Measurements from ENCODE around the gene MUC4.
"Not testable (repeated sequence)": the region's sequence is repeated elsewhere in the genome, so short reads cannot be mapped to it uniquely, and the experiment has no call there.

Gene MUC4

GRCh38 chr3:195719514-195720254, 92.0 kb downstream of the MUC4 start:
- not testable (repeated sequence) for H3K36me3 ChIP-seq (ENCODE audit: low read length); H3K9ac ChIP-seq (ENCODE audit: low read length); H3K79me2 ChIP-seq (ENCODE audit: insufficient read depth, low read length); H3K27ac ChIP-seq (ENCODE audit: low read depth, low read length); H3K9me2 ChIP-seq (replicated peaks; ENCODE audit: insufficient read depth, low read length); H3K4me2 ChIP-seq (ENCODE audit: low read depth, low read length, poor library complexity, severe bottlenecking); H3K4me3 ChIP-seq (ENCODE audit: insufficient read depth, low read length, poor library complexity, severe bottlenecking); H2AFZ ChIP-seq (ENCODE audit: low read depth, low read length, severe bottlenecking); H3F3A ChIP-seq (ENCODE audit: insufficient read depth); H4K20me1 ChIP-seq (ENCODE audit: low read depth, low read length); H3K27me3 ChIP-seq (ENCODE audit: low read length)
- H3K9me3 ChIP-seq (ENCODE audit: insufficient read depth, low read length) = peaks cover 20% of the 10 kb centered on the region; the same call in 1 of the 2 replicates

GRCh38 chr3:195718477-195718984, 93.2 kb downstream of the MUC4 start:
- Histone ChIP-seq H3K27ac (ENCODE audit: low read depth, low read length) (no peak overlapping the region), H3K27me3 (ENCODE audit: low read length) (no peaks in the 10 kb centered on the region), H3K36me3 (ENCODE audit: low read length) (0 out of 2 replicates have a peak, but pooled peaks cover 4% of the 10 kb centered on the region), H4K20me1 (ENCODE audit: low read depth, low read length) (no peaks in the 10 kb centered on the region), H3K79me2 (ENCODE audit: insufficient read depth, low read length) (no peaks in the 10 kb centered on the region), H3K9me3 (ENCODE audit: insufficient read depth, low read length) (peaks cover 20% of the 10 kb centered on the region; the same call in 1 of the 2 replicates), H3K4me2 (ENCODE audit: low read depth, low read length, poor library complexity, severe bottlenecking) (no peak overlapping the region), H3K9me2 (replicated peaks; ENCODE audit: insufficient read depth, low read length) (no peaks in the 10 kb centered on the region), H2AFZ (ENCODE audit: low read depth, low read length, severe bottlenecking) (no peak overlapping the region), H3K4me3 (ENCODE audit: insufficient read depth, low read length, poor library complexity, severe bottlenecking) (no peak overlapping the region), H3F3A (ENCODE audit: insufficient read depth) (peaks cover 9% of the 10 kb centered on the region), H3K9ac (ENCODE audit: low read length) (no peak overlapping the region)
- TF ChIP-seq CTCF (IDR thresholded peaks at IDR 0.05; ENCODE audit: insufficient read depth, low read length, poor library complexity, severe bottlenecking) (no peak), EZH2phosphoT487 (conservative IDR thresholded peaks at IDR 0.05; ENCODE audit: low read length) (no peak)

- no peaks in the 10 kb centered on the region for H4K20me1 ChIP-seq (ENCODE audit: low read depth, low read length)
- TF ChIP-seq EZH2phosphoT487 (conservative IDR thresholded peaks at IDR 0.05; ENCODE audit: low read length) (no peak), CTCF (IDR thresholded peaks at IDR 0.05; ENCODE audit: insufficient read depth, low read length, poor library complexity, severe bottlenecking) (no peak)
- peaks cover 9% of the 10 kb centered on the region for H3F3A ChIP-seq (ENCODE audit: insufficient read depth)
- no peaks in the 10 kb centered on the region for H3K27me3 ChIP-seq (ENCODE audit: low read length)
- H3K79me2 ChIP-seq (ENCODE audit: insufficient read depth, low read length) = no peaks in the 10 kb centered on the region
- no peak overlapping the region for H3K4me2 ChIP-seq (ENCODE audit: low read depth, low read length, poor library complexity, severe bottlenecking)
- no peak overlapping the region for H2AFZ ChIP-seq (ENCODE audit: low read depth, low read length, severe bottlenecking)
- no peak overlapping the region for H3K4me3 ChIP-seq (ENCODE audit: insufficient read depth, low read length, poor library complexity, severe bottlenecking)
- 0 out of 2 replicates have a peak, but pooled peaks cover 4% of the 10 kb centered on the region for H3K36me3 ChIP-seq (ENCODE audit: low read length)
- H3K9me3 ChIP-seq (ENCODE audit: insufficient read depth, low read length) = peaks cover 20% of the 10 kb centered on the region; the same call in 1 of the 2 replicates
- no peaks in the 10 kb centered on the region for H3K9me2 ChIP-seq (replicated peaks; ENCODE audit: insufficient read depth, low read length)
- no peak overlapping the region for H3K27ac ChIP-seq (ENCODE audit: low read depth, low read length)
- H3K9ac ChIP-seq (ENCODE audit: low read length) = no peak overlapping the region
These were observed 93.8 kb downstream of the MUC4 start for GRCh38 chr3:195717852-195718476.

GRCh38 chr3:195717416-195717815, 94.3 kb downstream of the MUC4 start:
- Histone ChIP-seq H3K4me2 (ENCODE audit: low read depth, low read length, poor library complexity, severe bottlenecking) (no peak overlapping the region), H3K79me2 (ENCODE audit: insufficient read depth, low read length) (no peaks in the 10 kb centered on the region), H3F3A (ENCODE audit: insufficient read depth) (peaks cover 9% of the 10 kb centered on the region), H3K36me3 (ENCODE audit: low read length) (0 out of 2 replicates have a peak, but pooled peaks cover 4% of the 10 kb centered on the region), H3K9ac (ENCODE audit: low read length) (no peak overlapping the region), H4K20me1 (ENCODE audit: low read depth, low read length) (no peaks in the 10 kb centered on the region), H3K4me3 (ENCODE audit: insufficient read depth, low read length, poor library complexity, severe bottlenecking) (no peak overlapping the region), H3K27ac (ENCODE audit: low read depth, low read length) (no peak overlapping the region), H3K9me3 (ENCODE audit: insufficient read depth, low read length) (peaks cover 20% of the 10 kb centered on the region; the same call in 1 of the 2 replicates), H3K27me3 (ENCODE audit: low read length) (no peaks in the 10 kb centered on the region), H3K9me2 (replicated peaks; ENCODE audit: insufficient read depth, low read length) (no peaks in the 10 kb centered on the region), H2AFZ (ENCODE audit: low read depth, low read length, severe bottlenecking) (no peak overlapping the region)
- TF ChIP-seq EZH2phosphoT487 (conservative IDR thresholded peaks at IDR 0.05; ENCODE audit: low read length) (no peak), CTCF (IDR thresholded peaks at IDR 0.05; ENCODE audit: insufficient read depth, low read length, poor library complexity, severe bottlenecking) (no peak)

All from SU-DHL-6 (cell line).